ENCODE measurements around the gene SATB2. TPM values are rescaled to one million over a fixed set of nuclear protein-coding genes. Genes with fewer than 3 reads are reported as not detected.

Gene SATB2
- total RNA-seq, 3 donors from 2014 or later, result 2.3 to 12.2 (median 8.2) TPM

DNA sequence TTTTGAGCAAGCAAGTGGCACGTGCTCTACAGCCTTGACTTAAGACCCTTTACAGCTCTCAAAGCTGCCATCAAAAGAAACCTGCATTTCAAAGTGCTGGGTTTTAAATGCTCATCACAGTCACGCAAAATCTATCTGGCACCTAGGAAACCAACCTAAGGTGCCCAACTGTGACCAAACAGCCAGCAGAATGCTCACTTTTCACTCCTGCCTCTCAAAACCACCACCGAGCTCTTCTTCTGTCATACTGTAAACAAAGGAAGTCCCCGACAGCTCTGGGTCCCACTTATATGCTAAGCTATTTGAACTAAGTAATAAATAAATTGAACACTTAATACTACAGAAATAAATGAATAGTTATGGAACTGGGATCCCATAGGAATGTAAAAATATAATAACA is 33.6 kb downstream of the SATB2 start:
- Histone ChIP-seq H3K36me3 (no peaks in the 10 kb centered on the region), H3K9me3 (no peaks in the 10 kb centered on the region), H3K27me3 (no peaks in the 10 kb centered on the region), H3K4me3 (no peak overlapping the region), H3K27ac (no peak overlapping the region), H3K4me1 (no peaks in the 10 kb centered on the region)
- no peak for DNase-seq (ENCODE audit: low spot score in 2 of 2)
- TF ChIP-seq POLR2AphosphoS5 (IDR thresholded peaks at IDR 0.05) (no peak), POLR2A (IDR thresholded peaks at IDR 0.05) (no peak)
- TF ChIP-seq, protein P1, sequence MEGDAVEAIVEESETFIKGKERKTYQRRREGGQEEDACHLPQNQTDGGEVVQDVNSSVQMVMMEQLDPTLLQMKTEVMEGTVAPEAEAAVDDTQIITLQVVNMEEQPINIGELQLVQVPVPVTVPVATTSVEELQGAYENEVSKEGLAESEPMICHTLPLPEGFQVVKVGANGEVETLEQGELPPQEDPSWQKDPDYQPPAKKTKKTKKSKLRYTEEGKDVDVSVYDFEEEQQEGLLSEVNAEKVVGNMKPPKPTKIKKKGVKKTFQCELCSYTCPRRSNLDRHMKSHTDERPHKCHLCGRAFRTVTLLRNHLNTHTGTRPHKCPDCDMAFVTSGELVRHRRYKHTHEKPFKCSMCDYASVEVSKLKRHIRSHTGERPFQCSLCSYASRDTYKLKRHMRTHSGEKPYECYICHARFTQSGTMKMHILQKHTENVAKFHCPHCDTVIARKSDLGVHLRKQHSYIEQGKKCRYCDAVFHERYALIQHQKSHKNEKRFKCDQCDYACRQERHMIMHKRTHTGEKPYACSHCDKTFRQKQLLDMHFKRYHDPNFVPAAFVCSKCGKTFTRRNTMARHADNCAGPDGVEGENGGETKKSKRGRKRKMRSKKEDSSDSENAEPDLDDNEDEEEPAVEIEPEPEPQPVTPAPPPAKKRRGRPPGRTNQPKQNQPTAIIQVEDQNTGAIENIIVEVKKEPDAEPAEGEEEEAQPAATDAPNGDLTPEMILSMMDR (IDR thresholded peaks at IDR 0.05), result no peak
- intact Hi-C loops (cut with DNase I; ENCODE audit: low total_unique reads), result no loop called here

DNA sequence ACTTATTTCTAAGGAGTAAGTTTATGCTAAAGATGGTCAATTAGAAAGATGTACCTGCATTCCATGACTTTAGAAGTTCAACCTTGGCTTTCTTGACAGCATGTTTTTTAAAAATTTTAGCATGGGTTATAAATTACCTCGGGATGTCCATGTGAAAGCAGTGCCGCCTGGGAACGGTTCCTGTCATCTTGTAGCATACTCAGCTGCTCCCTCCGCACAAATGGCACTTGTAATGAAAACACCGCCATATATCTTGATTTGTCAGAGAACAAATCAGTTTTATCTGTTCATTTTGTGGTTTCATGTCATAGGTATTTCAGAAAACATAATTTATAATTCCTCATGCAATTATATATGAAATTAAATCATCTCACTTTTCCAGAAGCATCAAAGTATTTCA is 38.3 kb downstream of the SATB2 start:
- H3K27me3 ChIP-seq, result no peaks in the 10 kb centered on the region
- intact Hi-C loops (cut with DNase I; ENCODE audit: low total_unique reads), result no loop called here
- no peaks in the 10 kb centered on the region for H3K4me1 ChIP-seq
- DNase-seq (ENCODE audit: low spot score in 2 of 2), result no peak
- H3K9me3 ChIP-seq, result no peaks in the 10 kb centered on the region
- no peak overlapping the region for H3K27ac ChIP-seq
- TF ChIP-seq, protein P1 (IDR thresholded peaks at IDR 0.05), result no peak
- no peak for TF ChIP-seq POLR2AphosphoS5 (IDR thresholded peaks at IDR 0.05)
- no peak overlapping the region for H3K4me3 ChIP-seq
- H3K36me3 ChIP-seq, result no peaks in the 10 kb centered on the region

DNA sequence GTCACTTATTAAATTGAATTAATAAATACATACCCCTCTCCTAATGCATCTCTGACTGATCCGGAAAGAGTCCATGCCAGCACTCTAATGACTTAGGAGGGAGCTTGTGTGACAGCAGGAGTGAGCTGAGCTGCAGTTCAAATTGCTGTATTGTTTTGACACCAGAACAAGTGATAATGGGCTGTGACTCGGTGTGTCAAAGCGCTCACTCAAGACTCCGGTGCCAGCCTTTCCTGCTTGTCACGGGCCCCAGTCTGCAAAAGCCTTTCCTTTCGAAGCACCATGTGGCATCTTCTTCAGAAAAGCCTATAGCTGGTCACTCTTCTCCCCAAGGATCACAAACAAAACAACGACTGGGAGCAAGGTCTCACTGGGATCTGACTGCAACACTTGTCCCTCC is 43.3 kb downstream of the SATB2 start:
- no peak for DNase-seq (ENCODE audit: low spot score in 2 of 2)
- Histone ChIP-seq H3K9me3 (no peaks in the 10 kb centered on the region), H3K27ac (no peak overlapping the region), H3K36me3 (no peaks in the 10 kb centered on the region), H3K4me3 (no peak overlapping the region), H3K27me3 (no peaks in the 10 kb centered on the region), H3K4me1 (no peaks in the 10 kb centered on the region)
- TF ChIP-seq, protein P1 (IDR thresholded peaks at IDR 0.05), result no peak
- TF ChIP-seq POLR2AphosphoS5 (IDR thresholded peaks at IDR 0.05) (no peak), POLR2A (IDR thresholded peaks at IDR 0.05) (no peak)
- intact Hi-C loops (cut with DNase I; ENCODE audit: low total_unique reads), result no loop called here

DNA sequence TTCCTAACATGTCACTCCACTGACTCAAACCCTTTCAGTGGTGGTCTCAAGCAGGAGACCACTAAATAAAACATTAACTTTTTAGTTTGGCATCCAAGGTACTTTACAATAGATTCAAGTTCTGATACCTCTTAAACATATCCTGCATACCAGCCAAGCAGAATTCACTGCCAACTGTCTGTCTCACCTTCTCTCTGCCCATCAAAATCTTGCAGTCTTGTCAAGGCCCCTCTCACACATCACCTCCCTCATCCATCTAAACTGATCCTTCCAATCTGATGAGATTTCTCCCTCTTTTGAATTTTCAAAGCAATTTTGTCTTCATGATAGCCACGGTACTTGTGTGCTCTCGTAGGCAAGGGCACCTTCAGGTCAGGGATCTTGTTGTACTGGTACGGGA is 43.7 kb downstream of the SATB2 start:
- no peak overlapping the region for H3K4me3 ChIP-seq
- no peak overlapping the region for H3K27ac ChIP-seq
- no peaks in the 10 kb centered on the region for H3K9me3 ChIP-seq
- H3K27me3 ChIP-seq, result no peaks in the 10 kb centered on the region
- intact Hi-C loops (cut with DNase I; ENCODE audit: low total_unique reads), result no loop called here
- no peaks in the 10 kb centered on the region for H3K36me3 ChIP-seq
- H3K4me1 ChIP-seq, result no peaks in the 10 kb centered on the region
- TF ChIP-seq, protein P1 (IDR thresholded peaks at IDR 0.05), result no peak
- TF ChIP-seq POLR2AphosphoS5 (IDR thresholded peaks at IDR 0.05), result no peak
- TF ChIP-seq POLR2A (IDR thresholded peaks at IDR 0.05), result no peak
- no peak for DNase-seq (ENCODE audit: low spot score in 2 of 2)

DNA sequence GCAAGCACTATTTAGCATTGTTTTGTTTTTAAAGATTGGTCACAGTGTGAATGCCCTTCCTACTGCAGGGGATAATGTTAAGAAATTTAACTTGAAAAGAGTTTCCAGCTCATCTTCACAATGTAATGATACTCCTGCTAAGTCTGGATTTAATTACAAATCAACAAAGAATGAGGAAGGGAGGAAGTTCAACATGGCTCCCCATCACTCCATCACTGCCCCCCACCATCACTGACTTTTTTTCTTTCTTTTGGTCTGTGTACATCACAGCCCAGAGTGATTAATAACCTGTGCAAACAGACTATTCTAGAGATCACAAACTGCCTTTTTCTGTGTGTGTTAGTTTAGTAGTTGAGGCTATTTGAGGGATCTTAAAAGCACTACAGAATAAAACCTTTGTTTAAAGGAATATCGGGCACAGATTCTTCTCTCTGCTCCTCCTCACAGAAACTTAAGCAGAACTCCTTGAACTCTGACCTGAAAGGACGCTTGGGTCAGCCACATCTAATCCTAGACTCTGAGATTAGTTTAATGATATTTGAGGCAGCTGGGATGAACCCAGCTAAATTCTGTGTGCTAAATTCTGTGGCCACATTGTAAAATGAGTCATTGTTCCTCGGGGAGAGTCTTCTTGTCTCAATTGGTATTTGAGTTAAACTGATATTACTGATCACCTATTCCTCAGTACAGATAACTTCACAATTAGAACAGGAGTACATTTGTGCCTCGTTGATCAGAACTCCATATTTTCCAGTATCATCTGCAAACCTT is 47.8 kb downstream of the SATB2 start:
- Histone ChIP-seq H3K27ac (no peak overlapping the region), H3K36me3 (no peaks in the 10 kb centered on the region), H3K27me3 (no peaks in the 10 kb centered on the region), H3K4me1 (no peaks in the 10 kb centered on the region), H3K9me3 (no peaks in the 10 kb centered on the region), H3K4me3 (no peak overlapping the region)
- TF ChIP-seq POLR2AphosphoS5 (IDR thresholded peaks at IDR 0.05), result no peak
- TF ChIP-seq, protein P1 (IDR thresholded peaks at IDR 0.05), result no peak
- no peak for TF ChIP-seq POLR2A (IDR thresholded peaks at IDR 0.05)
- no peak for DNase-seq (ENCODE audit: low spot score in 2 of 2)
- intact Hi-C loops (cut with DNase I; ENCODE audit: low total_unique reads), result loop anchor here (10.0 kb wide), 1 partner anchor 615 kb away; no protein-coding TSS in a partner anchor

Measured in breast epithelium (tissue), 4 donors.